GM19468 (cell line): ENCODE measurements around the gene RRBP1.

Experiments used
- ATAC-seq: cut with Tn5 transposase; IDR thresholded peaks from one replicate; pipeline ENCODE4 v1.9.1; 2021; ENCODE audit warnings: mild to moderate bottlenecking, moderate library complexity, moderate number of reproducible peaks; ENCODE audit not compliant: unreplicated experiment; ENCODE audit errors: extremely low read depth

Gene RRBP1

GRCh38 chr20:17685168-17685567, 3.1 kb upstream of the RRBP1 start:
- ATAC-seq: no peak

GRCh38 chr20:17684077-17684888, 2.2 kb upstream of the RRBP1 start:
- no peak for ATAC-seq

- no peak for ATAC-seq
These were observed 1.4 kb upstream of the RRBP1 start for GRCh38 chr20:17683218-17684076.

GRCh38 chr20:17682889-17683198, 802 bp upstream of the RRBP1 start:
- ATAC-seq: no peak

- ATAC-seq: no peak
These were observed 328 bp downstream of the RRBP1 start for GRCh38 chr20:17681726-17682102.

GRCh38 chr20:17680836-17681725, 961 bp downstream of the RRBP1 start:
- no peak for ATAC-seq

- ATAC-seq: no peak
These were observed 1.9 kb downstream of the RRBP1 start for GRCh38 chr20:17679941-17680835.

GRCh38 chr20:17678886-17679285, 3.2 kb downstream of the RRBP1 start:
- no peak for ATAC-seq

GRCh38 chr20:17678295-17678694, 3.7 kb downstream of the RRBP1 start:
- ATAC-seq: no peak

- ATAC-seq: no peak
These were observed 5.1 kb downstream of the RRBP1 start for GRCh38 chr20:17676942-17677341.

GRCh38 chr20:17676378-17676759, 5.7 kb downstream of the RRBP1 start:
- no peak for ATAC-seq

GRCh38 chr20:17675519-17676377, 6.3 kb downstream of the RRBP1 start:
- ATAC-seq: no peak

- ATAC-seq: no peak
These were observed 7.1 kb downstream of the RRBP1 start for GRCh38 chr20:17674722-17675518.

- no peak for ATAC-seq
These were observed 9.0 kb downstream of the RRBP1 start for GRCh38 chr20:17673084-17673483.

GRCh38 chr20:17671565-17671964, 10.5 kb downstream of the RRBP1 start:
- no peak for ATAC-seq

- ATAC-seq: no peak
These were observed 11.0 kb downstream of the RRBP1 start for GRCh38 chr20:17671011-17671410.

- ATAC-seq: no peak
These were observed 12.6 kb downstream of the RRBP1 start for GRCh38 chr20:17669306-17669931.
